ENCODE measurements around the gene MEX3C. TPM values are rescaled to one million over a fixed set of nuclear protein-coding genes. Genes with fewer than 3 reads are reported as not detected.

Gene MEX3C
- total RNA-seq, 1 donor from 2014 or later: 16.4 TPM

GRCh38 chr18:51193621-51194287 is 3.7 kb downstream of the MEX3C start:
- no peak for DNase-seq
- intact Hi-C loops (cut with DNase I): no loop called here
- ATAC-seq (ENCODE audit: poor library complexity): no peak

- intact Hi-C loops (cut with DNase I): no loop called here
- no peak for DNase-seq
- no peak for ATAC-seq (ENCODE audit: poor library complexity)
Observed at GRCh38 chr18:51192696-51193095, 4.8 kb downstream of the MEX3C start.

- no peak for DNase-seq
- intact Hi-C loops (cut with DNase I): no loop called here
- no peak for ATAC-seq (ENCODE audit: poor library complexity)
Observed at GRCh38 chr18:51192026-51192425, 5.5 kb downstream of the MEX3C start.

GRCh38 chr18:51191128-51191717 is 6.3 kb downstream of the MEX3C start:
- intact Hi-C loops (cut with DNase I): no loop called here
- no peak for DNase-seq
- no peak for ATAC-seq (ENCODE audit: poor library complexity)

- intact Hi-C loops (cut with DNase I): no loop called here
- ATAC-seq (ENCODE audit: poor library complexity) (no peak), DNase-seq (no peak)
Observed at GRCh38 chr18:51190000-51190399, 7.5 kb downstream of the MEX3C start.

GRCh38 chr18:51188024-51188701 is 9.3 kb downstream of the MEX3C start:
- intact Hi-C loops (cut with DNase I): no loop called here
- ATAC-seq (ENCODE audit: poor library complexity) (no peak), DNase-seq (no peak)

- ATAC-seq (ENCODE audit: poor library complexity) (no peak), DNase-seq (no peak)
- intact Hi-C loops (cut with DNase I): no loop called here
Observed at GRCh38 chr18:51185075-51185474, 12.4 kb downstream of the MEX3C start.

- DNase-seq (no peak), ATAC-seq (ENCODE audit: poor library complexity) (no peak)
- intact Hi-C loops (cut with DNase I): no loop called here
Observed at GRCh38 chr18:51184091-51184457, 13.4 kb downstream of the MEX3C start.

- no peak for ATAC-seq (ENCODE audit: poor library complexity)
- no peak for DNase-seq
- intact Hi-C loops (cut with DNase I): no loop called here
Observed at GRCh38 chr18:51183372-51184090, 13.9 kb downstream of the MEX3C start.

GRCh38 chr18:51182824-51183223 is 14.7 kb downstream of the MEX3C start:
- intact Hi-C loops (cut with DNase I): no loop called here
- ATAC-seq (ENCODE audit: poor library complexity) (no peak), DNase-seq (no peak)

- intact Hi-C loops (cut with DNase I): no loop called here
- no peak for ATAC-seq (ENCODE audit: poor library complexity)
- DNase-seq: no peak
Observed at GRCh38 chr18:51171625-51172259, 25.7 kb downstream of the MEX3C start.

GRCh38 chr18:51171223-51171622 is 26.3 kb downstream of the MEX3C start:
- ATAC-seq (ENCODE audit: poor library complexity): no peak
- intact Hi-C loops (cut with DNase I): no loop called here

GRCh38 chr18:51170664-51171063 is 26.8 kb downstream of the MEX3C start:
- ATAC-seq (ENCODE audit: poor library complexity): no peak
- intact Hi-C loops (cut with DNase I): no loop called here
- no peak for DNase-seq

More at GRCh38 chr18:51171223-51171622, 26.3 kb downstream of the MEX3C start:
- DNase-seq: no peak

GRCh38 chr18:51169731-51170130 is 27.8 kb downstream of the MEX3C start:
- no peak for ATAC-seq (ENCODE audit: poor library complexity)
- no peak for DNase-seq
- intact Hi-C loops (cut with DNase I): no loop called here

GRCh38 chr18:51168960-51169662 is 28.4 kb downstream of the MEX3C start:
- intact Hi-C loops (cut with DNase I): no loop called here
- no peak for ATAC-seq (ENCODE audit: poor library complexity)
- DNase-seq: no peak

GRCh38 chr18:51168026-51168742 is 29.3 kb downstream of the MEX3C start:
- no peak for DNase-seq
- no peak for ATAC-seq (ENCODE audit: poor library complexity)
- intact Hi-C loops (cut with DNase I): no loop called here

- ATAC-seq (ENCODE audit: poor library complexity) (no peak), DNase-seq (no peak)
- intact Hi-C loops (cut with DNase I): no loop called here
Observed at GRCh38 chr18:51165296-51165695, 32.2 kb downstream of the MEX3C start.

- no peak for DNase-seq
- no peak for ATAC-seq (ENCODE audit: poor library complexity)
- intact Hi-C loops (cut with DNase I): no loop called here
Observed at GRCh38 chr18:51164761-51165281, 32.7 kb downstream of the MEX3C start.

All from Right ventricle myocardium superior (tissue), 1 donor.